B cell (primary cell): ENCODE data around the gene PTPN23. TPM values are rescaled to one million over a fixed set of nuclear protein-coding genes. Genes with fewer than 3 reads are reported as not detected.

Source experiments
- ATAC-seq: fragments of 200-7000 bp; cut with Tn5 transposase; one replicate; pipeline ENCODE4 v1.10.0; 2021; ENCODE audit warnings: low read depth, mild to moderate bottlenecking, moderate number of reproducible peaks, moderate library complexity
- CTCF ChIA-PET: fragments of 350-600 bp; sonication (Branson Sonifier 250); formaldehyde crosslinking; loops from one replicate; lab custom pipeline; 2021; ENCODE audit warnings: antibody characterized with exemption, inconsistent platforms; lab: Charles Lee
- POLR2A ChIA-PET: fragments of 350-600 bp; sonication (Branson Sonifier 250); formaldehyde crosslinking; loops from one replicate; lab custom pipeline; 2021; ENCODE audit warnings: antibody characterized with exemption; lab: Charles Lee
- DNase-seq: peaks from one replicate; pipeline ENCODE4 v3.0.0; 2013
- H2AFZ ChIP-seq: 2 replicates; pipeline ENCODE4 v1.6.1; 2012; ENCODE audit warnings: mild to moderate bottlenecking, low read depth, low read length; ENCODE audit not compliant: insufficient read depth, poor library complexity, severe bottlenecking
- H3K27ac ChIP-seq, 2 donors: 1 replicate in 1 of 2; 2 replicates in 1 of 2; pipeline ENCODE4 v1.5.1; 2012 to 2013; ENCODE audit warnings: low read length in 2 of 2, mild to moderate bottlenecking in 2 of 2, moderate library complexity in 1 of 2
- H3K27me3 ChIP-seq, 4 experiments: fragments of 200-600 bp in 1 of 4; sonication (generic) in 1 of 4; replicated peaks in 1 of 4; 1 replicate in 2 of 4; 2 replicates in 2 of 4; pipeline versions ENCODE4 v1.6.1 to v1.7.0; 2013 to 2016; ENCODE audit warnings: low read length in 3 of 4, mild to moderate bottlenecking in 2 of 4, mixed read lengths in 1 of 4, moderate library complexity in 1 of 4; ENCODE audit not compliant: insufficient read depth in 4 of 4, control insufficient read depth in 3 of 4; ENCODE audit errors: control extremely low read depth in 1 of 4
- H3K36me3 ChIP-seq, 2 experiments: replicated peaks in 1 of 2; 1 replicate in 1 of 2; 2 replicates in 1 of 2; pipeline versions ENCODE4 v1.6.1 to v1.7.1; 2013; ENCODE audit warnings: low read length in 1 of 2; ENCODE audit not compliant: insufficient read depth in 2 of 2, control insufficient read depth in 1 of 2; ENCODE audit errors: control extremely low read depth in 1 of 2, extremely low read depth in 1 of 2
- H3K4me1 ChIP-seq, 2 donors: fragments of 200-600 bp in 1 of 2; sonication (generic) in 1 of 2; 1 replicate in 1 of 2; 2 replicates in 1 of 2; pipeline versions ENCODE4 v1.5.1 to v1.6.1; 2013 to 2017; ENCODE audit warnings: low read length in 2 of 2; ENCODE audit not compliant: control insufficient read depth in 2 of 2, insufficient read depth in 2 of 2
- H3K4me2 ChIP-seq: replicated peaks from 2 replicates; pipeline ENCODE3; 2012; ENCODE audit warnings: mild to moderate bottlenecking, low read depth, low read length; ENCODE audit not compliant: poor library complexity, severe bottlenecking
- H3K4me3 ChIP-seq, 5 experiments: fragments of 200-600 bp in 1 of 5; sonication (generic) in 1 of 5; 1 replicate in 3 of 5; 2 replicates in 2 of 5; pipeline versions ENCODE4 v1.5.1 to v1.7.0; 2011 to 2016; ENCODE audit warnings: low read length in 4 of 5, mild to moderate bottlenecking in 4 of 5, low read depth in 2 of 5, control low read depth in 1 of 5, moderate library complexity in 1 of 5; ENCODE audit not compliant: insufficient read depth in 1 of 5; ENCODE audit errors: control extremely low read depth in 1 of 5, extremely low read depth in 1 of 5
- H3K79me2 ChIP-seq: fragments of 200-600 bp; sonication (generic); one replicate; pipeline ENCODE4 v1.6.0; 2016; ENCODE audit warnings: low read length; ENCODE audit not compliant: control insufficient read depth, insufficient read depth
- H3K9ac ChIP-seq: fragments of 200-600 bp; sonication (generic); 2 replicates; pipeline ENCODE4 v1.6.1; 2017; ENCODE audit warnings: mild to moderate bottlenecking, low read length, moderate library complexity
- H3K9me3 ChIP-seq, 3 donors: one replicate each; pipeline versions ENCODE4 v1.6.1 to v1.7.1; 2013; ENCODE audit warnings: low read length in 2 of 3; ENCODE audit not compliant: control insufficient read depth in 2 of 3, insufficient read depth in 1 of 3; ENCODE audit errors: control extremely low read depth in 1 of 3
- H4K20me1 ChIP-seq: 2 replicates; pipeline ENCODE4 v1.6.0; 2012; ENCODE audit warnings: mild to moderate bottlenecking, low read length; ENCODE audit not compliant: insufficient read depth, control insufficient read depth, poor library complexity, severe bottlenecking
- H3K27ac Mint-ChIP-seq: one replicate; pipeline ENCODE4 v1.8.0; 2021; ENCODE audit warnings: mixed read lengths
- H3K27me3 Mint-ChIP-seq: one replicate; pipeline ENCODE4 v1.8.0; 2021; ENCODE audit warnings: mixed read lengths
- H3K4me1 Mint-ChIP-seq: one replicate; pipeline ENCODE4 v1.8.0; 2021; ENCODE audit warnings: mixed read lengths
- H3K4me3 Mint-ChIP-seq: one replicate; pipeline ENCODE4 v1.8.0; 2021; ENCODE audit warnings: mixed read lengths
- H3K9me3 Mint-ChIP-seq: one replicate; pipeline ENCODE4 v1.8.0; 2022; ENCODE audit warnings: mixed read lengths; ENCODE audit not compliant: insufficient read depth
- EZH2 ChIP-seq: IDR thresholded peaks from 2 replicates; pipeline ENCODE4 v1.6.1; 2012; ENCODE audit warnings: borderline replicate concordance, low read depth, mild to moderate bottlenecking, moderate library complexity, low read length; ENCODE audit not compliant: insufficient read depth, poor library complexity, severe bottlenecking
- whole genome bisulfite sequencing: methylation state at CpG from one replicate; pipeline ENCODE4 v1.1.5; 2013; ENCODE audit warnings: missing lambda C conversion rate; ENCODE audit not compliant: insufficient coverage; 5-methylcytosine and 5-hydroxymethylcytosine counted together
- intact Hi-C: fragments of 100-400 bp; cut with micrococcal nuclease; formaldehyde crosslinking; loops from one replicate; pipeline ENCODE4 v1.10.0; 2022
- polyA plus RNA-seq: library from polyadenylated mRNA; depleted of rRNA; stranded (reverse); fragments of >200 nt; gene quantifications from 2 replicates; pipeline ENCODE4 v1.2.3, GENCODE V29; 2012
- total RNA-seq, 2 donors: library from RNA; stranded (reverse); fragments of 120-200 nt in 1 of 2; gene quantifications; 1 replicate in 1 of 2; 2 replicates in 1 of 2; pipeline versions ENCODE4 v1.2.3 to v1.2.4, GENCODE V29; 2013 to 2022
- TF ChIP-seq, protein P1 (sequence below): fragments of 200-600 bp; IDR thresholded peaks from one replicate; pipeline ENCODE4 v1.8.0; 2022; ENCODE audit warnings: antibody characterized with exemption, mild to moderate bottlenecking

The PTPN23 gene
- total and polyA plus RNA-seq, 2 donors (not counting 1 experiment from before 2014, with no cell fraction given) = 21.3 to 68.8 TPM

DNA sequence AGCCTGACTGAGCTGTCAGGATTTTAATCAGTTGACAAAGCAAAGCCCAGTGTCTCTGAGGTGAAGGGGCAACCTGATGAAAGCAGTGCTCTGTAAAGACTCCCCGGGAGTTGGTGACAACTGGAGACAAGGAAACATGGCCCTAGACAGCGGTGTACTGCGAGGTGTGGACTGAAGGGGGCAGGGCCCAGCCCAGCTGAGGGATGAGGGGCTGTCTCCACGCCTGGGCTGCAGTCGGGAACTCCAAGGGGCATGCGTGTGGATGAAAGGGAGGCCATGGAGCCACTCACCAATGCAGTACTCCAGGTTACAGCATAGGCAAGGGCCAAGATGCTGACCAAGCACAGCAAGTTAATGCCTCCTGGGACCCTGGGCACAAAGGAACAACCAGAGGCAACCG, 49.8 kb downstream of the PTPN23 start:
- no peak for ATAC-seq
- no peaks in the 10 kb centered on the region for H3K4me1 ChIP-seq
- no peak for DNase-seq
- 92% methylated on average over 7 of the region's 7 CpGs for WGBS
- no peaks in the 10 kb centered on the region for H4K20me1 ChIP-seq
- H2AFZ ChIP-seq = no peak overlapping the region
- H3K4me1 Mint-ChIP-seq = no peaks in the 10 kb centered on the region
- H3K9me3 Mint-ChIP-seq = no peaks in the 10 kb centered on the region
- no peak overlapping the region for H3K4me3 Mint-ChIP-seq
- H3K27me3 ChIP-seq = no peaks in the 10 kb centered on the region
- no peaks in the 10 kb centered on the region for H3K27me3 Mint-ChIP-seq
- peaks cover 2 to 76% of the 10 kb centered on the region in 2 experiments for H3K36me3 ChIP-seq
- H3K27ac Mint-ChIP-seq = no peak overlapping the region
- POLR2A ChIA-PET = no interaction called here
- no peak overlapping the region for H3K9ac ChIP-seq
- no peak overlapping the region for H3K4me3 ChIP-seq
- H3K27ac ChIP-seq = no peak overlapping the region
- peaks cover 15% of the 10 kb centered on the region for H3K79me2 ChIP-seq
- intact Hi-C loops = no loop called here
- no peak overlapping the region for H3K4me2 ChIP-seq
- CTCF ChIA-PET = interaction anchor here (1.0 kb wide), 1 partner anchor 10 kb away, joined by 5 read pairs; no protein-coding TSS in a partner anchor
- TF ChIP-seq EZH2 = no peak
- TF ChIP-seq, protein P1, sequence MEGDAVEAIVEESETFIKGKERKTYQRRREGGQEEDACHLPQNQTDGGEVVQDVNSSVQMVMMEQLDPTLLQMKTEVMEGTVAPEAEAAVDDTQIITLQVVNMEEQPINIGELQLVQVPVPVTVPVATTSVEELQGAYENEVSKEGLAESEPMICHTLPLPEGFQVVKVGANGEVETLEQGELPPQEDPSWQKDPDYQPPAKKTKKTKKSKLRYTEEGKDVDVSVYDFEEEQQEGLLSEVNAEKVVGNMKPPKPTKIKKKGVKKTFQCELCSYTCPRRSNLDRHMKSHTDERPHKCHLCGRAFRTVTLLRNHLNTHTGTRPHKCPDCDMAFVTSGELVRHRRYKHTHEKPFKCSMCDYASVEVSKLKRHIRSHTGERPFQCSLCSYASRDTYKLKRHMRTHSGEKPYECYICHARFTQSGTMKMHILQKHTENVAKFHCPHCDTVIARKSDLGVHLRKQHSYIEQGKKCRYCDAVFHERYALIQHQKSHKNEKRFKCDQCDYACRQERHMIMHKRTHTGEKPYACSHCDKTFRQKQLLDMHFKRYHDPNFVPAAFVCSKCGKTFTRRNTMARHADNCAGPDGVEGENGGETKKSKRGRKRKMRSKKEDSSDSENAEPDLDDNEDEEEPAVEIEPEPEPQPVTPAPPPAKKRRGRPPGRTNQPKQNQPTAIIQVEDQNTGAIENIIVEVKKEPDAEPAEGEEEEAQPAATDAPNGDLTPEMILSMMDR = no peak
- H3K9me3 ChIP-seq = no peaks in the 10 kb centered on the region

DNA sequence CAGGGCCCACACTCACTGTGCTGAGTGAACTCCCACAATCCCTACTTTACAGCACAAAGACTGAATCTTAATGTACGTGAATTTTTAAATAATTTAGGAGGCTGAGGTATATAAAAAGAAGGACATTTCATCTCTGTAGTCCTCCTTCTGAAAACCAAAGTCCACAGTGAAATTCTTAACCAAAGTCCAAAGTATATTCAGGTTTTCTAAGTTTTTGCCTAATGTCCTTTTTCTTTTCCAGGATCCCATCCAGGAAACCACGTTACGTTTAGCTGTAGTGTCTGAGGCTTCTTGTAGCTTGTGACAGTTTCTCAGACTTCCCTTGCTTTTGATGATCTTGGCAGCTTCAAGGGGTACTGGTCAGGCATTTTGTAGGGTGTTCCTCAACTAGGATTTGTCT, 50.4 kb downstream of the PTPN23 start:
- H3K4me3 ChIP-seq = no peak overlapping the region
- H3K4me2 ChIP-seq = no peak overlapping the region
- H3K9ac ChIP-seq = no peak overlapping the region
- no peak for TF ChIP-seq EZH2
- TF ChIP-seq, protein P1 = no peak
- Mint-ChIP-seq H3K4me1 (no peaks in the 10 kb centered on the region), H3K9me3 (no peaks in the 10 kb centered on the region), H3K4me3 (no peak overlapping the region), H3K27ac (no peak overlapping the region), H3K27me3 (no peaks in the 10 kb centered on the region)
- no peak for DNase-seq
- peaks cover 15% of the 10 kb centered on the region for H3K79me2 ChIP-seq
- POLR2A ChIA-PET = no interaction called here
- no CpG with 5 or more reads among the region's 3 CpGs for WGBS
- CTCF ChIA-PET = interaction anchor here (2.4 kb wide), 1 partner anchor 10 kb away, joined by 6 read pairs; no protein-coding TSS in a partner anchor
- intact Hi-C loops = no loop called here
- H3K27me3 ChIP-seq = no peaks in the 10 kb centered on the region
- H4K20me1 ChIP-seq = no peaks in the 10 kb centered on the region
- no peak overlapping the region for H3K27ac ChIP-seq
- no peak for ATAC-seq
- H3K9me3 ChIP-seq = no peaks in the 10 kb centered on the region
- no peak overlapping the region for H2AFZ ChIP-seq
- no peaks in the 10 kb centered on the region for H3K4me1 ChIP-seq
- H3K36me3 ChIP-seq = peaks cover 2 to 75% of the 10 kb centered on the region in 2 experiments
